HepG2 (cell line): Measurements from ENCODE around the gene SLC25A36. TPM values are rescaled to one million over a fixed set of nuclear protein-coding genes. Genes with fewer than 3 reads are reported as not detected.
A peak's percentile ranks its signal among the peaks of the same experiment; 100 is the strongest.
"Not testable (repeated sequence)": the region's sequence is repeated elsewhere in the genome, so short reads cannot be mapped to it uniquely, and the experiment has no call there.

Experiments
- ATAC-seq: fragments of 200-7000 bp; cut with Tn5 transposase; 3 replicates; pipeline ENCODE4 v1.9.1; 2020; ENCODE audit warnings: mild to moderate bottlenecking, moderate library complexity
- BruUV-seq: library from RNA; stranded (reverse); fragments of 400-500 nt; replicated peaks from 2 replicates; lab custom pipeline; 2021; lab: Mats Ljungman, UMichigan
- CTCF ChIA-PET: fragments of 300-600 bp; formaldehyde crosslinking; extraction: SDS; loops from one replicate; lab custom pipeline; 2021; ENCODE audit warnings: low total read pairs, inconsistent platforms, low intra/inter-chr PET ratio; lab: Yijun Ruan, JAX
- POLR2A ChIA-PET: fragments of 350-600 bp; sonication (Branson Sonifier 250); formaldehyde crosslinking; loops from one replicate; lab custom pipeline; 2020; ENCODE audit warnings: antibody characterized with exemption, inconsistent platforms; lab: Yijun Ruan, JAX
- DNase-seq: peaks from one replicate; pipeline ENCODE4 v3.0.0-alpha.2; 2015; ENCODE audit warnings: low spot score
- FAIRE-seq: peaks from 3 replicates; lab custom pipeline; 2011; peaks lifted over from hg19 to GRCh38; lab: Jason Lieb, UNC
- H2AFZ ChIP-seq: one replicate; pipeline ENCODE4 v1.6.1; 2011; ENCODE audit warnings: low read length, inconsistent platforms
- H3K27ac ChIP-seq: fragments of 300-600 bp; 3 replicates; pipeline ENCODE4 v1.8.0; 2011; ENCODE audit warnings: mixed run types, mild to moderate bottlenecking, mixed read lengths, low read length, inconsistent platforms; ENCODE audit not compliant: insufficient read depth; ENCODE audit errors: extremely low read length
- H3K27me3 ChIP-seq, 2 experiments: fragments of 200-600 bp in 1 of 2; 2 replicates in 1 of 2; 3 replicates in 1 of 2; pipeline versions ENCODE4 v1.6.0 to v1.8.0; 2011; ENCODE audit warnings: low read length in 2 of 2, mild to moderate bottlenecking in 2 of 2, moderate library complexity in 2 of 2, inconsistent platforms in 1 of 2; ENCODE audit not compliant: insufficient read depth in 2 of 2, control insufficient read depth in 1 of 2
- H3K36me3 ChIP-seq, 2 experiments: fragments of 200-600 bp in 1 of 2; replicated peaks in 1 of 2; 2 replicates in 1 of 2; 3 replicates in 1 of 2; pipeline versions ENCODE4 v1.5.1 to v1.8.0; 2011; ENCODE audit warnings: low read length in 2 of 2, inconsistent platforms in 1 of 2; ENCODE audit not compliant: insufficient read depth in 2 of 2, control insufficient read depth in 1 of 2
- H3K4me1 ChIP-seq: 2 replicates; pipeline ENCODE4 v1.5.1; 2012; ENCODE audit warnings: low read length, inconsistent platforms; ENCODE audit not compliant: insufficient read depth
- H3K4me2 ChIP-seq: 2 replicates; pipeline ENCODE4 v1.6.0; 2011; ENCODE audit warnings: low read depth, low read length, inconsistent platforms
- H3K4me3 ChIP-seq, 3 experiments: fragments of 200-600 bp in 1 of 3; sonication (generic), shearing (Covaris generic) in 1 of 3; replicated peaks in 1 of 3; 2 replicates each; pipeline ENCODE4 v1.5.1; 2011 to 2016; ENCODE audit warnings: low read length in 3 of 3, inconsistent platforms in 2 of 3, low read depth in 2 of 3, mild to moderate bottlenecking in 2 of 3, control low read depth in 1 of 3, mixed read lengths in 1 of 3; ENCODE audit not compliant: insufficient read depth in 1 of 3
- H3K79me2 ChIP-seq: one replicate; pipeline ENCODE4 v1.6.1; 2011; ENCODE audit warnings: low read length, inconsistent platforms; ENCODE audit not compliant: insufficient read depth
- H3K9ac ChIP-seq: 2 replicates; pipeline ENCODE4 v1.6.0; 2011; ENCODE audit warnings: mild to moderate bottlenecking, low read depth, low read length, inconsistent platforms; ENCODE audit not compliant: insufficient read depth
- H3K9me3 ChIP-seq: 2 replicates; pipeline ENCODE4 v1.5.1; 2012; ENCODE audit warnings: mild to moderate bottlenecking, low read length
- H4K20me1 ChIP-seq: 2 replicates; pipeline ENCODE4 v1.6.0; 2011; ENCODE audit warnings: inconsistent platforms, mild to moderate bottlenecking, low read length, moderate library complexity; ENCODE audit not compliant: insufficient read depth
- CBFB ChIP-seq: sonication (generic); formaldehyde crosslinking; IDR thresholded peaks from 2 replicates; pipeline ENCODE4 v1.4.0; 2020; ENCODE audit warnings: missing genetic modification reagents
- CEBPB ChIP-seq: IDR thresholded peaks from 2 replicates; pipeline ENCODE4 v1.6.1; 2011; ENCODE audit warnings: low read depth, low read length, improper control_type of control experiment, borderline replicate concordance
- FOXA1 ChIP-seq, 2 experiments: fragments of 450-650 bp in 1 of 2; sonication (generic) in 1 of 2; formaldehyde crosslinking in 1 of 2; IDR thresholded peaks; 2 replicates each; pipeline versions ENCODE4 v1.4.0 to v1.6.1; 2016 to 2020; ENCODE audit warnings: missing genetic modification reagents in 1 of 2
- NFATC3 ChIP-seq: sonication (generic); formaldehyde crosslinking; IDR thresholded peaks from 2 replicates; pipeline ENCODE4 v1.5.1; 2020; ENCODE audit warnings: mild to moderate bottlenecking, missing genetic modification reagents
- PPARG ChIP-seq: conservative IDR thresholded peaks from 2 replicates; pipeline ENCODE4 v1.6.1; 2016; ENCODE audit warnings: missing biosample characterization, missing genetic modification reagents
- TEAD2 ChIP-seq: sonication (generic); formaldehyde crosslinking; IDR thresholded peaks from 2 replicates; pipeline ENCODE4 v1.9.0; 2021; ENCODE audit warnings: missing genetic modification reagents
- YEATS2 ChIP-seq: sonication (generic); formaldehyde crosslinking; IDR thresholded peaks from 2 replicates; pipeline ENCODE4 v1.4.0; 2020; ENCODE audit warnings: missing genetic modification reagents, borderline replicate concordance
- YY1 ChIP-seq: IDR thresholded peaks from 2 replicates; pipeline ENCODE4 v1.6.1; 2011; ENCODE audit warnings: low read length, low read depth, moderate library complexity, mild to moderate bottlenecking; ENCODE audit not compliant: insufficient read depth, insufficient replicate concordance
- ZNF232 ChIP-seq: sonication (generic); formaldehyde crosslinking; IDR thresholded peaks from 2 replicates; pipeline ENCODE4 v1.4.0; 2020; ENCODE audit warnings: missing genetic modification reagents, borderline replicate concordance
- ZNF33A ChIP-seq: sonication (generic); formaldehyde crosslinking; IDR thresholded peaks from 2 replicates; pipeline ENCODE4 v1.5.1; 2020; ENCODE audit warnings: missing genetic modification reagents, mild to moderate bottlenecking, moderate library complexity, borderline replicate concordance
- ZNF510 ChIP-seq: sonication (generic); formaldehyde crosslinking; IDR thresholded peaks from 2 replicates; pipeline ENCODE4 v1.4.0; 2020; ENCODE audit warnings: low read depth, mild to moderate bottlenecking, missing genetic modification reagents
- ZSCAN29 ChIP-seq: sonication (generic); formaldehyde crosslinking; conservative IDR thresholded peaks from 2 replicates; pipeline ENCODE4 v1.4.0; 2020; ENCODE audit warnings: mild to moderate bottlenecking, missing genetic modification reagents
- WGBS: methylation state at CpG from one replicate; pipeline ENCODE4 v1.1.6; 2017; ENCODE audit warnings: low lambda C conversion rate; 5-methylcytosine and 5-hydroxymethylcytosine counted together
- in situ Hi-C: cut with HindIII; loops from 2 replicates; pipeline ENCODE4 v1.10.0; 2017; ENCODE audit warnings: low pct_unique_long_range_greater_than_20kb; ENCODE audit not compliant: extremely low pct_ligation_motif_present
- intact Hi-C: fragments of 100-400 bp; cut with micrococcal nuclease; formaldehyde crosslinking; loops from one replicate; pipeline ENCODE4 v1.10.0; 2022; ENCODE audit not compliant: unreplicated experiment
- polyA plus RNA-seq, 8 experiments: library from polyadenylated mRNA; depleted of rRNA in 3 of 8; stranded (reverse) in 7 of 8; unstranded in 1 of 8; fragments of >200 nt; fragmentation: Illumina TruSeq in 4 of 8; extraction: Trizol in 4 of 8; gene quantifications; 2 replicates each; pipeline versions ENCODE4 v1.2.1 to v1.2.3, GENCODE V29; 2011 to 2016; ENCODE audit warnings: low read depth in 4 of 8, missing spikeins in 1 of 8, mixed read lengths in 1 of 8; ENCODE audit not compliant: insufficient read depth in 1 of 8
- total RNA-seq, 5 experiments: library from RNA; depleted of rRNA; stranded (reverse); fragments of >200 nt; fragmentation: Illumina TruSeq; extraction: Trizol; gene quantifications; 2 replicates each; pipeline ENCODE4 v1.2.3, GENCODE V29; 2016; ENCODE audit warnings: low read depth in 1 of 5
- TF ChIP-seq, protein P1 (sequence below): IDR thresholded peaks from 2 replicates; pipeline ENCODE4 v1.6.1; 2016; ENCODE audit warnings: control low read depth
- TF ChIP-seq, protein P2 (sequence below): sonication (generic); formaldehyde crosslinking; IDR thresholded peaks from 2 replicates; pipeline ENCODE4 v1.4.0; 2020; ENCODE audit warnings: mild to moderate bottlenecking, missing genetic modification reagents

Gene SLC25A36
- total and polyA plus RNA-seq, 2 of the 13 experiments (the other 11 are each of a cell fraction or from before 2014, with no cell fraction given): 30.6 to 85.6 TPM

DNA sequence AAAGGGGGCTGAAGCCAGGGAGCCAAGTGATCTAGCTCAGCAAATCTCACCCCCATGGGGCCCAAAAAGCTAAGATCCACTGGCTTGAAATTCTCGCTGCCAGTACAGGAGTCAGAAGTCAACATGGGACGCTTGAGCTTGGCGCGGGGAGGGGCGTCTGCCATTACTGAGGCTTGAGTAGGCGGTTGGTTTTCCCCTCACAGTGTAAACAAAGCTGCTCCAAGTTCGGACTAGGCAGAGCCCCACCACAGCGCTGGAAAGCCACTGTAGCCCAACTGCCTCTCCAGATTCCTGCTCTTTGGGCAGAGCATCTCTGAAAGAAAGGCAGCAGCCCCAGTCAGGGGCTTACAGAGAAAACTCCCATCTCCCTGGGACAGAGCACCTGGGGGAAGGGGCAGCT, 8.1 kb upstream of the SLC25A36 start (continued):
- TF ChIP-seq TEAD2 (CRISPR knock-in tag) (no peak), FOXA1 (IDR thresholded peaks at IDR 0.05) (no peak), FOXA1 (CRISPR knock-in tag; IDR thresholded peaks at IDR 0.05) (peak; percentile 60; the same call in 1 of the 2 replicates), CBFB (CRISPR knock-in tag) (no peak), ZSCAN29 (no peak)

DNA sequence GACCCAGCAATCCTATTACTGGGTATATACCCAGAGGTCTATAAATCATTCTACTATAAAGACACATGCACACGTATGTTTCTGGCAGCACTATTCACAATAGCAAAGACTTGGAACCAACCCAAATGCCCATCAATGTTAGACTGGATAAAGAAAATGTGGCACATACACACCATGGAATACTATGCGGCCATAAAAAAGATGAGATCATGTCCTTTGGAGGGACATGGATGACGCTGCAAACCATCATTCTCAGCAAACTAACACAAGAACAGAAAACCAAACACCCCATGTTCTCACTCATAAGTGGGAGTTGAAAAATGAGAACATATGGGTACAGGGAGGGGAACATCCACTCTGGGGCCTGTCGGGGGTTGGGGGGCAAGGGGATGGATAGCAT, 2.3 kb upstream of the SLC25A36 start:
- H3K79me2 ChIP-seq: peaks cover 22% of the 10 kb centered on the region
- CTCF ChIA-PET, intact Hi-C loops, H3K9ac ChIP-seq, BruUV-seq, POLR2A ChIA-PET, FAIRE-seq, H3K9me3 ChIP-seq, H3K36me3 ChIP-seq, in situ Hi-C loops, H3K27ac ChIP-seq, ATAC-seq, H3K4me2 ChIP-seq, DNase-seq, H2AFZ ChIP-seq, H3K27me3 ChIP-seq, H3K4me3 ChIP-seq: not testable (repeated sequence)
- peaks cover 13% of the 10 kb centered on the region; the same call in 1 of the 2 replicates for H4K20me1 ChIP-seq
- H3K4me1 ChIP-seq: peaks cover 23% of the 10 kb centered on the region
- WGBS: 93% methylated on average over 4 of the region's 4 CpGs

DNA sequence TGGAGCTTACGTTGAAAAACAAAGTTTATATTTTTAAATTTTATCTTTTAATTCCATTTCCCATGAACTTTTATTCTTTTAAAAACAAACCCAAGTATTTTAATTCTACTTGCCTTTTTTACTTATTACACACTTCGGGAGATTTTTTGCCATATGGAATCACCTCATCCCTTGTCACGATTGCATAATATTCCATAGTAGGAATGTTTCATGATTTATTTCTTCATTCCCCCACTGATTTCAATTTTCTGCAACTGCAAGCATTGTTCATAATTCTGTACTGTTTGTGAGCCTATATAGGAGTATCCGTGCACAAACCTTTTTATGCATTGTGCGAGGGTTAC, 574 bp upstream of the SLC25A36 start:
- TSS peak; percentile 50 for BruUV-seq
- FAIRE-seq: no peak
- TF ChIP-seq, protein P1, sequence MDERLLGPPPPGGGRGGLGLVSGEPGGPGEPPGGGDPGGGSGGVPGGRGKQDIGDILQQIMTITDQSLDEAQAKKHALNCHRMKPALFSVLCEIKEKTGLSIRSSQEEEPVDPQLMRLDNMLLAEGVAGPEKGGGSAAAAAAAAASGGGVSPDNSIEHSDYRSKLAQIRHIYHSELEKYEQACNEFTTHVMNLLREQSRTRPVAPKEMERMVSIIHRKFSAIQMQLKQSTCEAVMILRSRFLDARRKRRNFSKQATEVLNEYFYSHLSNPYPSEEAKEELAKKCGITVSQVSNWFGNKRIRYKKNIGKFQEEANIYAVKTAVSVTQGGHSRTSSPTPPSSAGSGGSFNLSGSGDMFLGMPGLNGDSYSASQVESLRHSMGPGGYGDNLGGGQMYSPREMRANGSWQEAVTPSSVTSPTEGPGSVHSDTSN (CRISPR knock-in tag): no peak
- TF ChIP-seq CEBPB (0 out of 2 replicates have a peak, but pooled peaks have one; percentile 24), NFATC3 (CRISPR knock-in tag) (no peak), ZNF510 (0 out of 2 replicates have a peak, but pooled peaks have one; percentile 16), ZNF232 (CRISPR knock-in tag) (no peak), YY1 (no peak), ZNF33A (CRISPR knock-in tag) (no peak), YEATS2 (CRISPR knock-in tag) (no peak), PPARG (CRISPR knock-in tag) (no peak)
- TF ChIP-seq, protein P2, sequence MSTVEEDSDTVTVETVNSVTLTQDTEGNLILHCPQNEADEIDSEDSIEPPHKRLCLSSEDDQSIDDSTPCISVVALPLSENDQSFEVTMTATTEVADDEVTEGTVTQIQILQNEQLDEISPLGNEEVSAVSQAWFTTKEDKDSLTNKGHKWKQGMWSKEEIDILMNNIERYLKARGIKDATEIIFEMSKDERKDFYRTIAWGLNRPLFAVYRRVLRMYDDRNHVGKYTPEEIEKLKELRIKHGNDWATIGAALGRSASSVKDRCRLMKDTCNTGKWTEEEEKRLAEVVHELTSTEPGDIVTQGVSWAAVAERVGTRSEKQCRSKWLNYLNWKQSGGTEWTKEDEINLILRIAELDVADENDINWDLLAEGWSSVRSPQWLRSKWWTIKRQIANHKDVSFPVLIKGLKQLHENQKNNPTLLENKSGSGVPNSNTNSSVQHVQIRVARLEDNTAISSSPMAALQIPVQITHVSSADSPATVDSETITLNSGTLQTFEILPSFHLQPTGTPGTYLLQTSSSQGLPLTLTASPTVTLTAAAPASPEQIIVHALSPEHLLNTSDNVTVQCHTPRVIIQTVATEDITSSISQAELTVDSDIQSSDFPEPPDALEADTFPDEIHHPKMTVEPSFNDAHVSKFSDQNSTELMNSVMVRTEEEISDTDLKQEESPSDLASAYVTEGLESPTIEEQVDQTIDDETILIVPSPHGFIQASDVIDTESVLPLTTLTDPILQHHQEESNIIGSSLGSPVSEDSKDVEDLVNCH (CRISPR knock-in tag): no peak

More for the DNA sequence above, 574 bp upstream of the SLC25A36 start:
- Histone ChIP-seq H3K79me2 (peaks cover 40% of the 10 kb centered on the region), H4K20me1 (peaks cover 30% of the 10 kb centered on the region), H2AFZ (peak overlapping the region; percentile 65), H3K36me3 (no peaks in the 10 kb centered on the region), H3K9ac (peak overlapping the region; percentile 98), H3K4me3 (peak overlapping the region; percentile 21 to 96 (median 31); a peak in 4 of 6 replicates), H3K4me1 (peaks cover 40% of the 10 kb centered on the region), H3K9me3 (no peaks in the 10 kb centered on the region), H3K27me3 (no peaks in the 10 kb centered on the region; a peak in 1 of 5 replicates), H3K27ac (peak overlapping the region; percentile 98), H3K4me2 (peak overlapping the region; percentile 81)
- no peak for ATAC-seq
- 36% methylated on average over 5 of the region's 5 CpGs for WGBS
- ChIA-PET CTCF (no interaction called here), POLR2A (no interaction called here)
- DNase-seq: no peak
- in situ Hi-C loops (loop anchor here (10.0 kb wide), 1 partner anchor 236 kb away; no protein-coding TSS in a partner anchor), intact Hi-C loops (no loop called here)
